Smooth muscle cell of the brain vasculature (primary cell): ENCODE measurements around the gene CHMP5.

Source experiments
- DNase-seq: peaks from one replicate; pipeline ENCODE4 v3.0.0-alpha.2; 2012; ENCODE audit warnings: low read depth, low spot score

The CHMP5 gene

GRCh38 chr9:33264473-33265177, at the start of gene CHMP5, which contains the start of gene BAG1:
Gene CHMP5 (plus strand): TSS chr9:33265049. CDS start chr9:33265079, 30 bp downstream.
Gene BAG1 (minus strand): TSS chr9:33264708.
- peak; percentile 99 for DNase-seq

- no peak for DNase-seq
Observed at GRCh38 chr9:33220681-33221567, 43.9 kb upstream of the CHMP5 start.

- DNase-seq, result no peak
Observed at GRCh38 chr9:33221568-33221884, 43.3 kb upstream of the CHMP5 start.

GRCh38 chr9:33222031-33222430, 42.8 kb upstream of the CHMP5 start:
- no peak for DNase-seq

GRCh38 chr9:33223696-33224095, 41.2 kb upstream of the CHMP5 start:
- DNase-seq, result no peak

GRCh38 chr9:33225319-33226147, 39.3 kb upstream of the CHMP5 start:
- DNase-seq, result peak; percentile 69

GRCh38 chr9:33227008-33227398, 37.8 kb upstream of the CHMP5 start:
- no peak for DNase-seq

- no peak for DNase-seq
Observed at GRCh38 chr9:33227741-33228140, 37.1 kb upstream of the CHMP5 start.

- DNase-seq, result no peak
Observed at GRCh38 chr9:33228606-33229005, 36.2 kb upstream of the CHMP5 start.

GRCh38 chr9:33229359-33230114, 35.3 kb upstream of the CHMP5 start:
- DNase-seq, result no peak

GRCh38 chr9:33230756-33231622, 33.9 kb upstream of the CHMP5 start:
- DNase-seq, result no peak

- DNase-seq, result no peak
Observed at GRCh38 chr9:33231623-33231942, 33.3 kb upstream of the CHMP5 start.

- DNase-seq, result no peak
Observed at GRCh38 chr9:33232815-33233214, 32.0 kb upstream of the CHMP5 start.

GRCh38 chr9:33233626-33234342, 31.1 kb upstream of the CHMP5 start:
- DNase-seq, result peak; percentile 54

- no peak for DNase-seq
Observed at GRCh38 chr9:33234511-33235467, 30.1 kb upstream of the CHMP5 start.

GRCh38 chr9:33236571-33236970, 28.3 kb upstream of the CHMP5 start:
- no peak for DNase-seq

- no peak for DNase-seq
Observed at GRCh38 chr9:33239921-33240320, 24.9 kb upstream of the CHMP5 start, which contains the start of gene SPINK4. Gene SPINK4 (plus strand): TSS chr9:33240167. CDS start chr9:33240209, 42 bp downstream.

- DNase-seq, result no peak
Observed at GRCh38 chr9:33241298-33241697, 23.6 kb upstream of the CHMP5 start.
